Measurements from ENCODE around the gene FAHD2A.
"Not testable (repeated sequence)": the region's sequence is repeated elsewhere in the genome, so short reads cannot be mapped to it uniquely, and the experiment has no call there.

The FAHD2A gene

GRCh38 chr2:95377216-95378123 is 25.0 kb upstream of the FAHD2A start:
- DNase-seq (ENCODE audit: low spot score) = no peak
- TF ChIP-seq, protein P1, sequence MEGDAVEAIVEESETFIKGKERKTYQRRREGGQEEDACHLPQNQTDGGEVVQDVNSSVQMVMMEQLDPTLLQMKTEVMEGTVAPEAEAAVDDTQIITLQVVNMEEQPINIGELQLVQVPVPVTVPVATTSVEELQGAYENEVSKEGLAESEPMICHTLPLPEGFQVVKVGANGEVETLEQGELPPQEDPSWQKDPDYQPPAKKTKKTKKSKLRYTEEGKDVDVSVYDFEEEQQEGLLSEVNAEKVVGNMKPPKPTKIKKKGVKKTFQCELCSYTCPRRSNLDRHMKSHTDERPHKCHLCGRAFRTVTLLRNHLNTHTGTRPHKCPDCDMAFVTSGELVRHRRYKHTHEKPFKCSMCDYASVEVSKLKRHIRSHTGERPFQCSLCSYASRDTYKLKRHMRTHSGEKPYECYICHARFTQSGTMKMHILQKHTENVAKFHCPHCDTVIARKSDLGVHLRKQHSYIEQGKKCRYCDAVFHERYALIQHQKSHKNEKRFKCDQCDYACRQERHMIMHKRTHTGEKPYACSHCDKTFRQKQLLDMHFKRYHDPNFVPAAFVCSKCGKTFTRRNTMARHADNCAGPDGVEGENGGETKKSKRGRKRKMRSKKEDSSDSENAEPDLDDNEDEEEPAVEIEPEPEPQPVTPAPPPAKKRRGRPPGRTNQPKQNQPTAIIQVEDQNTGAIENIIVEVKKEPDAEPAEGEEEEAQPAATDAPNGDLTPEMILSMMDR (IDR thresholded peaks at IDR 0.05; ENCODE audit: extremely low read depth, missing control alignments) = no peak

GRCh38 chr2:95378281-95378680 is 24.2 kb upstream of the FAHD2A start:
- DNase-seq (ENCODE audit: low spot score) = not testable (repeated sequence)

DNA sequence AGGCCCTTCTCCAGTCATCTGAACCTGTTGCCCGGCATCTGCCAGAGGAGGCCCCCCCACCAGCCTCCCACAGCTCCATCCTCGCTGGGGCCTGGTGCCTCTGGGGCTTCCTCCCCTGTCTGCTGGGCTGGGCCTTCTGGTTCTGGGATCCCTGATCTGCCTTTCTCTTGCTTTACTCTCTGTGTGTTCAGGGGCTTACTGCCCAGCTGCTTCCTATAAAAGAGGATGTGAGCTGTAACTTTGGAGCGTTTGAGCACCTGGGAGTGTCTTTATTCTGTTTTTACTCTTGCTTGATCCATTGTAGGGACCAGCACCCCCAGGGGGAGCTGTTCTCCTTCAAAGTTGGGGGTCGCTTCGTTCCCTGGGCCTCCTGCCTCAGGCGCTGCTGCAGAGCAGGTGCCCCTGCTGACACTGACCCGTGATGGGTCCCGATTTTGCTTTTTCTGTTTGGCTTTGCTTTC is 23.1 kb upstream of the FAHD2A start:
- TF ChIP-seq, protein P1 (IDR thresholded peaks at IDR 0.05; ENCODE audit: extremely low read depth, missing control alignments) = no peak
- peak; percentile 32 for DNase-seq (ENCODE audit: low spot score)

- DNase-seq (ENCODE audit: low spot score) = no peak
- TF ChIP-seq, protein P1 (IDR thresholded peaks at IDR 0.05; ENCODE audit: extremely low read depth, missing control alignments) = no peak
Observed at GRCh38 chr2:95380280-95380679, 22.2 kb upstream of the FAHD2A start.

DNA sequence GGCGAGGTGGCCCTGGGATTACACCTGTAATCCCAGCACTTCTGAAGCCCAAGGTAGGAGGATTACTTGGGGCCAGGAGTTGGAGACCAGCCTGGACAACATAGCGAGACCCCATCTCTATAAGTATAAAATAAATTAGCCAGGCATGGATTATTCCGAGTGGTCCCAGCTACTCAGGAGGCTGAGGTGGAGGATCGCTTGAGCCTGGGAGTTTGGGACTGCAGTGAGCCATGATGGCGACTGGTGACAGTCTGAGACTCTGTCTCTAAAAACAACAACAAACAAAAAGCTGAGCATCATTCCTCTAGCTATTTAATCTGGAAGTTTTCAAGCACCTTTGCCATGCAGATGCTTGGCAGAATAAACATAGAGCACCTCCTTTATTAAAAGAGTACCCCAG is 21.8 kb upstream of the FAHD2A start:
- TF ChIP-seq, protein P1 (IDR thresholded peaks at IDR 0.05; ENCODE audit: extremely low read depth, missing control alignments) = no peak
- DNase-seq (ENCODE audit: low spot score) = no peak

DNA sequence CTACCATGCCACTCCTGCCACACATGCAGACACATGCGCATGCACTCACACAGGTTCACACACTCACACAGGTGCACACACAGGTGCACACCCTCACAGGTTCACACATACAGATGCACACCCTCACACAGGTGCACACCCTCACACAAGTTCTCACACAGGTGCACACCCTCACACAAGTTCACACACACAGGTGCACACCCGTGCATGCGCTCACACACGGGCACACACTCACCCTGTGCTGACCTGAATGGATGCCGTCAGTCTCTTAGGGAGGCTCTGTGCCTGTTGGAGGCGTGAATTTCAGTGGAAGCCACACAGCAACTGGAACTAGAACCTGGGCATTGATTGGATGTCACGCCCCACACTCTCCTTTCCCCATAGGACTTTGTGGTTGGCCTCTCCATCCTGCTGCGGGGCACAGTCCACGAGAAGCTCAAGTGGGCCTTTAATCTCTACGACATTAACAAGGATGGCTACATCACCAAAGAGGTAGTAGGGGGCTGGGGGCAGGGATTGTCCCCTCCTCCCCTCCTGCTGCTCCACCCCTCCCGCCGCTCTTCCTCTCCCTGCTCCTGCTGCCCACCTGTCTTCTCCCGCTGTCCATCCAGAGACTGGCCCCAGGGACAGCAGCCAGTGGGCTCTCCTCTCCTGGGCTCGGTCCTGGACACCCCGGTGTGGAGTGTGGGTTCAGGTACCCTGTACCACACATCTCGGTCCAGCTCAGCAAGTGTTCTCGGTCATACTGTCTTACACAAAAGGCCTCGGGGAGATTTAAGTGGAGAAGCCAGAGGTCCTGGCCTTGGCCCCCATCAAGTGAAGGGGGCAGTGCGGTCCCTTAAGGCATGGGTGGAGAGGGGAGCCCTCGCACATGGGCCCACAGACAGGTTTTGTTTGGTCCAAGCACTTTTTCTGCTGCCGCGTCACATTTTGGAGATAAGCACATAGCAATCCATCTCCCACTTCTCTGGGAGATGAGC is 21.0 kb upstream of the FAHD2A start:
- TF ChIP-seq, protein P1 (IDR thresholded peaks at IDR 0.05; ENCODE audit: extremely low read depth, missing control alignments) = no peak
- DNase-seq (ENCODE audit: low spot score) = no peak

DNA sequence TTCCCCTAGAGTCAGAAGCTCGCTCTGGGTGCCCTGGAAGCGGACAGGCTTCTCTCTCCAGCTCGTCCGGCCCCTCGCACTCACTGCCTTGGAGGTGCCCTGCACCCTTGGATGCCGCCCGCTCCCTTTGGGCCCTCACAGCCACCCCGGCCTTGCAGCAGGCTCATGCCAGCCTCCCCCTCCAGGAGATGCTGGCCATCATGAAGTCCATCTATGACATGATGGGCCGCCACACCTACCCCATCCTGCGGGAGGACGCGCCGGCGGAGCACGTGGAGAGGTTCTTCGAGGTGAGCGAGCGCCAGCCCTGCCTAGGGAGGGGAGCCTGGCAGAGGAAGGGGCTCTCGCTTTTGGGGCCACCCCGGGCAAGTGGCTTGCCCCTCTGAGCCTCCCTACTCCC is 20.3 kb upstream of the FAHD2A start:
- TF ChIP-seq, protein P1 (IDR thresholded peaks at IDR 0.05; ENCODE audit: extremely low read depth, missing control alignments) = no peak
- DNase-seq (ENCODE audit: low spot score) = no peak

Data from GM20000 (cell line).